ENCODE measurements around the gene CROCC.

CROCC gene

GRCh38 chr1:17018849-17019248, 97.1 kb downstream of the CROCC start:
- no peaks in the 10 kb centered on the region for H3K9me3 ChIP-seq (replicated peaks; ENCODE audit: insufficient read depth, low read length)
- TF ChIP-seq CTCF (IDR thresholded peaks at IDR 0.05; ENCODE audit: low read length), result no peak
- TF ChIP-seq EZH2phosphoT487 (IDR thresholded peaks at IDR 0.05; ENCODE audit: low read length), result no peak
- no peak for TF ChIP-seq EZH2 (optimal IDR thresholded peaks at IDR 0.05; ENCODE audit: low read depth, low read length)
- H3K9me2 ChIP-seq (replicated peaks; ENCODE audit: insufficient read depth, low read length), result no peaks in the 10 kb centered on the region
- no peak overlapping the region for H3K4me3 ChIP-seq (ENCODE audit: low read length)
- no peaks in the 10 kb centered on the region for H3K79me2 ChIP-seq (ENCODE audit: low read length)
- H3K4me1 ChIP-seq (ENCODE audit: low read length), result peaks cover 41% of the 10 kb centered on the region
- H3K27me3 ChIP-seq (replicated peaks; ENCODE audit: insufficient read depth, low read length), result no peaks in the 10 kb centered on the region
- H2AFZ ChIP-seq (ENCODE audit: low read length), result no peak overlapping the region
- H3K27ac ChIP-seq (ENCODE audit: low read length), result peak overlapping the region; percentile 35; the same call in 1 of the 2 replicates
- peaks cover 18% of the 10 kb centered on the region for H3K36me3 ChIP-seq (replicated peaks; ENCODE audit: insufficient read depth, low read length)
- peaks cover 32% of the 10 kb centered on the region for H3F3A ChIP-seq (ENCODE audit: insufficient read depth, low read length)
- peak; percentile 69 for DNase-seq
- no peaks in the 10 kb centered on the region for H4K20me1 ChIP-seq (ENCODE audit: insufficient read depth, low read length)
- no peak overlapping the region for H3K9ac ChIP-seq (ENCODE audit: low read length)
- H3K4me2 ChIP-seq (ENCODE audit: low read depth, low read length), result peak overlapping the region; percentile 33; the same call in 1 of the 2 replicates

DNA sequence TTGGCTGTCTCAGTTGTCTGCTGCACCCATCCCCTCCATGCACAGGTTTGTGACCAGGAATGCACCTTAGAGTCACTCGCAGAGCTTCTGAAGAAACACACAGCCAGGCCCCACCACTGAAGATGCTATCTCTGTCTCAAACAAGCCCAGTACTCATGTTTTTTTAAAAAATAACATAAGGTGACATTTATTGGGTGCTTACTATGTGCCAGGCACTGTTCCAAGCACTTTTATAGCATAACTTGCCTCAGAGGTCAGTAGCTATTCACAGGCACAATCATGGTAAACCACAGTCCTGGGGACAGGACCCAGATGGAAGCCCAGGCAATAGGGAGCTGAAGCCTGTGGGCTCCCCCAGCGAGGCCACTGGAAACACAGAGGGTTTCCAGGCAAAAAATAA, 98.8 kb downstream of the CROCC start:
- DNase-seq, result no peak
- no peaks in the 10 kb centered on the region for H4K20me1 ChIP-seq (ENCODE audit: insufficient read depth, low read length)
- no peak overlapping the region for H3K9ac ChIP-seq (ENCODE audit: low read length)
- H3K4me1 ChIP-seq (ENCODE audit: low read length), result peaks cover 31% of the 10 kb centered on the region
- no peaks in the 10 kb centered on the region for H3K9me3 ChIP-seq (replicated peaks; ENCODE audit: insufficient read depth, low read length)
- H3K27me3 ChIP-seq (replicated peaks; ENCODE audit: insufficient read depth, low read length), result no peaks in the 10 kb centered on the region
- H3K4me3 ChIP-seq (ENCODE audit: low read length), result no peak overlapping the region
- peaks cover 26% of the 10 kb centered on the region for H3F3A ChIP-seq (ENCODE audit: insufficient read depth, low read length)
- no peaks in the 10 kb centered on the region for H3K79me2 ChIP-seq (ENCODE audit: low read length)
- H3K4me2 ChIP-seq (ENCODE audit: low read depth, low read length), result no peak overlapping the region
- H3K36me3 ChIP-seq (replicated peaks; ENCODE audit: insufficient read depth, low read length), result peaks cover 18% of the 10 kb centered on the region
- H2AFZ ChIP-seq (ENCODE audit: low read length), result no peak overlapping the region
- H3K27ac ChIP-seq (ENCODE audit: low read length), result no peak overlapping the region
- TF ChIP-seq EZH2 (optimal IDR thresholded peaks at IDR 0.05; ENCODE audit: low read depth, low read length), result no peak
- TF ChIP-seq EZH2phosphoT487 (IDR thresholded peaks at IDR 0.05; ENCODE audit: low read length), result no peak
- TF ChIP-seq CTCF (IDR thresholded peaks at IDR 0.05; ENCODE audit: low read length), result no peak
- no peaks in the 10 kb centered on the region for H3K9me2 ChIP-seq (replicated peaks; ENCODE audit: insufficient read depth, low read length)

DNA sequence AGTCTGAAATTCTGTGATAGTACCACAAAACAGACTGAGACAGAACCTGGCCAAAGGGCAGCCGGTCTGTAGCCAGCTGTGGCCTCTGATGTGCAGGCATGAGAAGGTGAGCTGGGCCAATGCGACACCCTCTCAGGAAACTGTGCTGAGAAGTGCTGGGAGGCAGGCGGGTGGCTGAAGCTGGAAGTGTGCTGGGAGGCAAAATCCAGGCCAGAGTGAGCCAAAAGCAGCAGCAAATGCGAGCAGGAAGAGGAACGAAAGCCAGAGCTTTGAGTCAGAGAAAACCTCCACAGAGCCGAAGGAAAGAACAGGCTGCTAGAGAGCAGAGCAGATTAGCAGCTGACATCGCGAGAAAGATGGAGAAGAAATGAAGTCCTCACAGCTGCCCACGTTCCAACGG, 100.2 kb downstream of the CROCC start:
- Histone ChIP-seq H3K27me3 (replicated peaks; ENCODE audit: insufficient read depth, low read length) (no peaks in the 10 kb centered on the region), H3K9me2 (replicated peaks; ENCODE audit: insufficient read depth, low read length) (no peaks in the 10 kb centered on the region), H3F3A (ENCODE audit: insufficient read depth, low read length) (peaks cover 26% of the 10 kb centered on the region), H3K4me1 (ENCODE audit: low read length) (peaks cover 31% of the 10 kb centered on the region), H3K4me2 (ENCODE audit: low read depth, low read length) (no peak overlapping the region), H3K9me3 (replicated peaks; ENCODE audit: insufficient read depth, low read length) (no peaks in the 10 kb centered on the region), H3K4me3 (ENCODE audit: low read length) (no peak overlapping the region), H3K9ac (ENCODE audit: low read length) (no peak overlapping the region), H3K36me3 (replicated peaks; ENCODE audit: insufficient read depth, low read length) (peaks cover 18% of the 10 kb centered on the region), H2AFZ (ENCODE audit: low read length) (no peak overlapping the region), H3K27ac (ENCODE audit: low read length) (no peak overlapping the region), H3K79me2 (ENCODE audit: low read length) (no peaks in the 10 kb centered on the region), H4K20me1 (ENCODE audit: insufficient read depth, low read length) (no peaks in the 10 kb centered on the region)
- no peak for DNase-seq
- TF ChIP-seq EZH2phosphoT487 (IDR thresholded peaks at IDR 0.05; ENCODE audit: low read length), result no peak
- TF ChIP-seq EZH2 (optimal IDR thresholded peaks at IDR 0.05; ENCODE audit: low read depth, low read length), result no peak
- TF ChIP-seq CTCF (IDR thresholded peaks at IDR 0.05; ENCODE audit: low read length), result no peak

All from MM.1S (cell line).